Cardiac atrium fibroblast (primary cell): ENCODE measurements around the gene CDCP1. TPM values are rescaled to one million over a fixed set of nuclear protein-coding genes. Genes with fewer than 3 reads are reported as not detected.

Source experiments
- total RNA-seq: library from RNA; depleted of rRNA; stranded (reverse); fragments of >200 nt; gene quantifications from 2 replicates; pipeline ENCODE4 v1.2.3, GENCODE V29; 2015

CDCP1 gene
- total RNA-seq, result 1.8 and 7.8 TPM in 2 replicates

GRCh38 chr3:45145681-45146614, at the start of gene CDCP1:
CDCP1 (minus strand) TSS chr3:45146378; CDS start chr3:45146287, 91 bp downstream.

Other genes starting within 250 kb of the CDCP1 start
- gene ZDHHC3, start 170.2 kb downstream of the CDCP1 start, total RNA-seq, result 54.0 and 64.3 TPM in 2 replicates
- gene EXOSC7, start 170.1 kb downstream of the CDCP1 start, total RNA-seq, result 50.7 and 55.6 TPM in 2 replicates
- 202 and 203 TPM in 2 replicates for gene CLEC3B, start 120.1 kb downstream of the CDCP1 start, total RNA-seq
- gene TMEM158, start 79.9 kb upstream of the CDCP1 start, total RNA-seq, result 11.8 and 26.5 TPM in 2 replicates
- gene LARS2, start 242.2 kb upstream of the CDCP1 start, total RNA-seq, result 11.7 and 14.3 TPM in 2 replicates